GM20000 (cell line): ENCODE data around the gene GRB2.

Experiments
- DNase-seq: peaks from one replicate; pipeline ENCODE4 v3.0.0; 2012; ENCODE audit warnings: low spot score
- TF ChIP-seq, protein P1 (sequence below): IDR thresholded peaks from 2 replicates; pipeline ENCODE4 v1.5.1; 2012; ENCODE audit warnings: mild to moderate bottlenecking, control low read depth; ENCODE audit errors: extremely low read depth, missing control alignments

GRB2 gene

DNA sequence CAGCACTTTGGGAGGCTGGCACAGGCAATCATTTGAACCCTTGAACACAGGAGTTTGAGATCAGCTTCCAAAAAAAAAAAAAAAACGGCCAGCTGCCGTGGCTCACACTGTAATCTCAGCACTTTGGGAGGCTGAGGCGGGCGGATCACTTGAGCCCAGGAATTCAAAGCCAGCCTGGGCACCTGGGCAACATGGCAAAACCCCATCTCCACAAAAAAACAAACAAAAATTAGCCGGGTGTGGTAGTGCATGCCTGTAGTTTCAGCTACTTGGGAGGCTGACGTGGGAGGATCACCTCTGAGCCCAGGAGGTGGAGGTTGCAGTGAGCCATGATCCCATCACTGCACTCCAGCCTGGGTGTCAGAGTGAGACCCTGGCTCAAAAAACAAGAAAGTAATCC lies 39.0 kb downstream of the GRB2 start:
- no peak for DNase-seq
- TF ChIP-seq, protein P1, sequence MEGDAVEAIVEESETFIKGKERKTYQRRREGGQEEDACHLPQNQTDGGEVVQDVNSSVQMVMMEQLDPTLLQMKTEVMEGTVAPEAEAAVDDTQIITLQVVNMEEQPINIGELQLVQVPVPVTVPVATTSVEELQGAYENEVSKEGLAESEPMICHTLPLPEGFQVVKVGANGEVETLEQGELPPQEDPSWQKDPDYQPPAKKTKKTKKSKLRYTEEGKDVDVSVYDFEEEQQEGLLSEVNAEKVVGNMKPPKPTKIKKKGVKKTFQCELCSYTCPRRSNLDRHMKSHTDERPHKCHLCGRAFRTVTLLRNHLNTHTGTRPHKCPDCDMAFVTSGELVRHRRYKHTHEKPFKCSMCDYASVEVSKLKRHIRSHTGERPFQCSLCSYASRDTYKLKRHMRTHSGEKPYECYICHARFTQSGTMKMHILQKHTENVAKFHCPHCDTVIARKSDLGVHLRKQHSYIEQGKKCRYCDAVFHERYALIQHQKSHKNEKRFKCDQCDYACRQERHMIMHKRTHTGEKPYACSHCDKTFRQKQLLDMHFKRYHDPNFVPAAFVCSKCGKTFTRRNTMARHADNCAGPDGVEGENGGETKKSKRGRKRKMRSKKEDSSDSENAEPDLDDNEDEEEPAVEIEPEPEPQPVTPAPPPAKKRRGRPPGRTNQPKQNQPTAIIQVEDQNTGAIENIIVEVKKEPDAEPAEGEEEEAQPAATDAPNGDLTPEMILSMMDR: no peak

DNA sequence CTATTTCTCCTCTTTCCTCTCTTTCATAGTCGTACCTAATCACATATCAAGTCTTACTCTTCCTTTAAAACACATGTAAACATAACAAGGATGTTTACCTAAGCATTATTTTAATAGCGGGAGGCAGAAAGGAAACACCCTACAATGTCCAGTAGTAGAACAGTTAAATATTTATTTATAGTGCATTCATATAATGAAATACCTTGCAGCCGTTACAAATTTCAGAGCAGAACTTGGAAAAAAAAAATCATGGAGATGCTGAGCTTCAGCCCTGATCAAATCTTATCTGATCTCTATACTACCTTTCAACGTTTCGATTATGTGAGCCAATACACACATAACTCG lies 39.6 kb downstream of the GRB2 start:
- no peak for DNase-seq
- TF ChIP-seq, protein P1: no peak

DNA sequence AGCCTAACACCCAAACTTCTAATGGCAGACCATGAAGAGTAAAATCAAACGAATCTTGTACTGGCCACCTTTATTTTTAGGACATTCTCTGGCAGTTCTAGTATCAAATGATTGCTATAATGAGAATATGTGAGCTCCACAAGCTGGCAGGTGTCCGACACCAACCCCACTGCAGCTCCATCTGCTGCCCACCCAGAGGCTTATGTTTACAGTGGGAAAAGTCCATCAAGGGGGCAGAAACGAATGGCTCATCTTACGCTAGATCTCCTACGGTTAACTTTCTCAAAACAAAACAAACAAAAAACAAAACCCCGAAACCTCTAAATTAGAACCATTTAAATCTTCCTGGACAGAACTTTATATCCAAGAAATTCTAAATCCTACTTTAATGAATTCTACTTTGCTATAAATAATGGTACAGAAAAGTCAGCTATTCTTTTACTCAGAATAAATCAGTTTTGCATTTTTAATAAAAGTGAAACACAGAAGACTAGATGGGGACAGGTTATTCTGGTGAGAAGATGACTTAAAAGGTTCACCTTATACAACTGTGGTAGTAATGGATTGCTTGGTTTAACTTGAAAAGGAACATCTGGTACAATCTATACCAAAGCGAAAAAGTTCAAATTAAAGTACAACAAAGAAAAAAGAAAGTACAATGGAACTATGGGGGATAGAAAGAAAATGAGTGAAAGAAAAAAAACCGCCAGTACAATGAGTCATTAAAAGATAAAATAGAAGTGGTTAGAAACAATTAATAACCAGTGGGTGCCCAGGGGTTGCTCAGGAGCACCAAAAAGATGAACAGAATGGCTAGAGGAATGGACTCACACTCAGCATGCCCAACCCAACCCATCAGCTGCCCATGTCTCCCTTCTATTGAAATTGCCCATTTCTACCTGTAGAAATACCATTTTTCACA lies 40.2 kb downstream of the GRB2 start:
- DNase-seq: no peak
- TF ChIP-seq, protein P1: no peak

DNA sequence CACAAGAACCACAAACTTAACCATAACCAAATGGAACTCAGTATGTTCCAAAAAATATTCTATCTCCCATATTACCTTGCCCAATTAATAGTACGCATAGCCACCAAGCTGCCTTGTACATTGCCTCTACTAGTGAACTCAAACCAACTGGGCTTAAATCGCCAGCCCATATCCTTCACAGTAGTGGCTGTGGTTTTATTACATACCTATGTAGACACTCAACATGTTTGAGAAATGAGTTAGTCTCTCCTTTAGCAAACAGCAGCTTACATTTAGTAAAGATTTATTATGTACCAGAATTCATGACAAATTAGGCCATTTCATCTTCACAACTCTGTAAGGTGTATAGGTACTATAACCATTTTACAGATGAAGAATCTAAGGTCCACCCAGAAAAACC lies 41.4 kb downstream of the GRB2 start:
- DNase-seq: no peak

DNA sequence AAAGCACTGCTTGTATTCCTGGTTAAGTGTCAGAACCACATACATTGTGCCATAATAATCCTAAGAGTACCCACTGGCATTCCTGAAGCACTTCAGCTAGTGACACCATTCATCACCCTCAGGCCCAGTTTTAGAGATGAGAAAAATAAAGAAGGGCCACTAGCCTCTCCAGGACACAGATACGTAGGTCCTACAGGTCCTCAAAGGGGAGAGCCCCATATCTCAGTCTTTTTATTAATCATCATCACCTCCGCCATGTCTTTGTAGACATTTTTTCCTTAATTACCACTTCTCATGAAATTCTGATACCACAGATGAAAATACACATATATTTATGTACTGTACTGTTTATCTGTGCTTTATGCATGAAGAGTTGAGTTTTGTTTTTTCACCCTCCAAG lies 43.5 kb downstream of the GRB2 start:
- TF ChIP-seq, protein P1: no peak
- DNase-seq: no peak

More for the DNA sequence above, 41.4 kb downstream of the GRB2 start:
- TF ChIP-seq, protein P1: no peak

DNA sequence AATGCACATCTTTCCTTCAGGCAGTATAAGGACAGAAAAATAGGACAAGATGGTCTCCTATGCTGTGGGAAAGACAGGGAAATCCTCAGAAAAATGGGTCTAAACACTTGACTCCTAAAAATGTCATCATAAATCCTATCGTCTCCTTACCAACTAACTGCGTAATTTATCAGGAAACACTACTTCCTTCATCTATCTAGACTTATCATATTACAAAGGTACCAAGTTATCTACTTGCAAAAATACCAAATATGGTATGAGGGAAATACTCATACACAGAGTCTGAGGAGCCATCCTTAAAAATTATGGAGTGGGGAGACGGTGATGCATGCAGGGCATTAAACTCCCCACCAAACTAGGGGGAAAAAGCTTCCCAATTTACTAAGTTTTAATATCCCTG lies 44.1 kb downstream of the GRB2 start:
- no peak for DNase-seq
- TF ChIP-seq, protein P1: no peak

DNA sequence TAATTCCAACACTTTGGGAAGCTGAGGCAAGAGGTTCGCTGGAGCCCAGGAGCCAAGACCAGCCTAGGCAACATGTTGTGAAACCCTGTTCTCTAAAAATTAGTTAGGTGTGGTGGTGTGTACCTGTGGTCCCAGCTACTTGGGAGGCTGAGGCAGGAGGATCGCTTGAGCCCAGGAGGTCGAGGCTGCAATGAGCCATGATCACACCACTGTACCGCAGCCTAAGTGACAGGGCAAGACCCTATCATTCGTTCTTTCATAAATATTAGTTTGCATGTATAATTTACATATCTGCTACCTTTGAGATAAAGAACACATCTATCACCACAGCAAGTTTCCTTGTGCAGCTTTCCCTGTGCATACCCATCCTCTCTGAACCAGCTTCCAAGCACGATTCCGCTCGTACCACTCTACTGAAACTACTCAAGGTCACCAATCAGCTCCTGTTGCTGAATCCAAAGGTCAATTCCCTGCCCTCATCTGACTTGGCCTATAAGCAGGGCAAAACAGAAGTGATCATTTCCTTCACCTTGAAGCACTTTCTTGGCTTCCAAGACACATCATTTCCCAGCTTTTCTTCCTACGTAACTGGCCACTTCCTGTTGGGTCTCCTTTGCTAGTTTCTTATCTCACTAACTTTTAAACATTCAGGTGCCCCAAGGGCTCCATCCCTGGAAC lies 49.1 kb downstream of the GRB2 start:
- DNase-seq: no peak
- TF ChIP-seq, protein P1: no peak
